Epithelial cell of esophagus (primary cell): Measurements from ENCODE around the gene DNAJC6.

Experiments used
- DNase-seq: peaks from one replicate; pipeline ENCODE4 v3.0.0; 2010; ENCODE audit warnings: low read depth
- H3K4me3 ChIP-seq: 2 replicates; pipeline ENCODE4 v1.5.1; 2011; ENCODE audit warnings: mild to moderate bottlenecking, low read length, control low read depth
- TF ChIP-seq, protein P1 (sequence below): IDR thresholded peaks from 2 replicates; pipeline ENCODE4 v1.5.1; 2011; ENCODE audit warnings: low read depth, mild to moderate bottlenecking, low read length, control low read depth, inconsistent platforms; ENCODE audit not compliant: insufficient read depth; ENCODE audit errors: missing control alignments

The DNAJC6 gene

DNA sequence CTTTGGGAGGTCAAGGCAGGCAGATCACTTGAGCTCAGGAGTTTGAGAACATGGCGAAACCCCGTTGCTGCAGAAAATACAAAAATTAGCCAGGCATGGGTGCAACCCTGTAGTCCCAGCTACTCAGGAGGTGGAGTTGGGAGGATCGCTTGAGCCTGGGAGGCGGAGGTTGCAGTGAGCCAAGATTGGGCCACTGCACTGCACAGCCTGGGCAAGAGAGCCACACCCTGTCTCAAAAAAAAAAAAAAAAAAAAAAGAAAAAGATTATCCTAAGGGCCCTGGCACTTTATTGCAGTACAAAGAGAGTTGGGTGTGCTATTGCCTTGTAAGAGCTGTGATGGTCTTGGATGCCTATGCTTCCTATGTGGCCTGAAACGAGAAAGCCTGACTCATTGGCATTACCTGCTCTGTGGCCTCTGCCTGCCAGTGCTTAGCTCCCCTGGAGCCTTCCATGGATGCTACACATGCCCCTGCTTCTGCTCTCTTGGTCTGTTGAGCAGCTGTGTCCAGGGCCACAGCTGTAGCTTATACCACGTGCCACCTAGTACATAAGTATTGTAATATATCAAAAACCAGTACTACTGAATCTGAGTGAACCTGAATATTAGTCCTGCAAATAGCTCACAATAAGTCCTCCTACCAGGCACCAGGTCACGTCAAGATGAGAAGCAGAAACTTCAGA lies 45.8 kb downstream of the DNAJC6 start:
- no peak for DNase-seq
- no peak overlapping the region for H3K4me3 ChIP-seq
- TF ChIP-seq, protein P1, sequence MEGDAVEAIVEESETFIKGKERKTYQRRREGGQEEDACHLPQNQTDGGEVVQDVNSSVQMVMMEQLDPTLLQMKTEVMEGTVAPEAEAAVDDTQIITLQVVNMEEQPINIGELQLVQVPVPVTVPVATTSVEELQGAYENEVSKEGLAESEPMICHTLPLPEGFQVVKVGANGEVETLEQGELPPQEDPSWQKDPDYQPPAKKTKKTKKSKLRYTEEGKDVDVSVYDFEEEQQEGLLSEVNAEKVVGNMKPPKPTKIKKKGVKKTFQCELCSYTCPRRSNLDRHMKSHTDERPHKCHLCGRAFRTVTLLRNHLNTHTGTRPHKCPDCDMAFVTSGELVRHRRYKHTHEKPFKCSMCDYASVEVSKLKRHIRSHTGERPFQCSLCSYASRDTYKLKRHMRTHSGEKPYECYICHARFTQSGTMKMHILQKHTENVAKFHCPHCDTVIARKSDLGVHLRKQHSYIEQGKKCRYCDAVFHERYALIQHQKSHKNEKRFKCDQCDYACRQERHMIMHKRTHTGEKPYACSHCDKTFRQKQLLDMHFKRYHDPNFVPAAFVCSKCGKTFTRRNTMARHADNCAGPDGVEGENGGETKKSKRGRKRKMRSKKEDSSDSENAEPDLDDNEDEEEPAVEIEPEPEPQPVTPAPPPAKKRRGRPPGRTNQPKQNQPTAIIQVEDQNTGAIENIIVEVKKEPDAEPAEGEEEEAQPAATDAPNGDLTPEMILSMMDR: no peak

DNA sequence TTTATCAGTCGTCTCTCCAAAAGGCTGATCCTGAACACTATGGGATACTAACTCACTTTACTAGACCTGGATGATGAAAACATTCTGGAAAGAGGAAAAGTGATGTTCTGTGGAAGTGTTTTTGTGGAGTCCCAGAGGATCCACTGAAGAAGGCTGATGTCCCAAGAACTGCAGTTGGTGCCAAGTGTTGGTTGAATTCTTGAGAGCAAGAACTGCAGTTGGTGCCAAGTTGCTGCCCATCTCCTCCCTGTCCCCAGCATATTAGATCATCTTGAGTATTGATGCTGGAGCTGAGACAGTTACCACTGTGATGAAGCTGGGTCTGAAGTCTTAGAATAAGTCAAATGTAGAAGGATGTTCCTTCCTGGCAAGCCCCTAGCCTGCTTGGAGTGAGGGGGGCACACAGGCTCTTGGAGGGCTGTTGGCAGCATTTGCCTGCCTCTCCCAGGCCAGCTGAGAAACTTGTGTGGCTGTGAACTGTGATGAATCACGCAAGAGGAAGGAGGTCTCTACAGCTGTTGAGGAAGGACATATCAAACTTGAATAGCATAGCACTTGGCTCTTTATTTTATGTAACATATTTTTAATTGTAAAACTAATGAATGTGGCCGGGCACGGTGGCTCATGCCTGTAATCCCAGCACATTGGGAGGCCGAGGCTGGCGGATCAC lies 48.1 kb downstream of the DNAJC6 start:
- TF ChIP-seq, protein P1: no peak
- no peak for DNase-seq
- no peak overlapping the region for H3K4me3 ChIP-seq

DNA sequence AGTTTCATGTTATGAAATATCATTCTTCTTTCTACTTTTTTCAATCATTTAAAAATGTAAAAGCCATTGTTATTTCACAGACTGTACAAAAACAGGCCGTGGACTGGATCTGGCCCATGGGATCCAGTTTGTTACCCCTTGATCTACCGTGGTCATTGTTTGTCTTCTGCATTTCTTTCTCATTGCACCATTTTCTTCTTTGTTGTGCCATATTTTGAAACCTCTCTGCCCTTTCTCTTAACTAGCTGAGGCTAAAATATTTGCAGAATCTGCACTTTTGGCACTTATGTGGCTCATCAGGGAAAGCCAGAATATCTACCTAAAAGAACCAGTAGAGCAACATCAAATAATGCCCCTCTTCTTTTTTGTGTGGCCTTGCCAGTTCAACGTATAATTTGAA lies 50.5 kb downstream of the DNAJC6 start:
- DNase-seq: no peak
- TF ChIP-seq, protein P1: no peak

DNA sequence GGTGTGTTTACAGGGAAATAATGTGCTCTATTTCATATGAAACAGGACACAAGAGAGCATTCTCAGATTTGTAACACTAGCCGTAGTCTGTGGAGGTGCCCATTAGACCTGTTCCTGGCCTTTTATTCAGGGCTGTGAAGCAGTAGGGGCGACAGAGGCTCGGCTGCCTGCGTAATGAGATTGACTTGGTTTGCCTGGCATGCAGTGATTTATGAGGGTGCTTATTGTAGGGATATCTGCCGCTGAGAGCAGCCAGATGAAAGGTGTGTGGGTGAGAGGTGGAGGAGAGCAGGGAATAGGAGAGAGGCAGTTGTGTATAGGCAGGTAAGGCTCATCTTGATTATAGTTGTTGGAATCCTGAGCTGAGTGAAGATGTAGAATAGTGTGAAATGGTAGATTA lies 51.3 kb downstream of the DNAJC6 start:
- no peak overlapping the region for H3K4me3 ChIP-seq
- no peak for DNase-seq
- TF ChIP-seq, protein P1: no peak

More for the DNA sequence above, 50.5 kb downstream of the DNAJC6 start:
- no peak overlapping the region for H3K4me3 ChIP-seq

DNA sequence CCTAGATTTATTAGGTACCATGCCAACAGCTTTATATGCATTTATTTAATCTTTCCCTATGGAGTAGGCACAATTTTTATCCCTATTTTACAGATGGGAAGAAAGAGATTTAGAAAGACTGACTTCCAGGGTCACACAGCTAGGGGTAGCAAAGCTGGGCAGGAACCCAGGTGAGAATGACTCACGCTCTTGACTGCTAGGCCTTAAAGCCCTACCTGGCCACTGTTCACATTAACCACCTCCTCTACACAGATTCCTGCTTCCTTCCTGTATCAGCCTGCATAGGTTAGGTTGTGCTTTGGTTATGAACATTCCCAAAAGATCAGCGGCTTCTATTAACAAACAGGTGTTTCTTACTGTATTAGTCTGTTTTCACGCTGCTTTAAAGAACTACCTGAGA lies 53.2 kb downstream of the DNAJC6 start:
- TF ChIP-seq, protein P1: no peak
- no peak overlapping the region for H3K4me3 ChIP-seq
- DNase-seq: peak; percentile 69

DNA sequence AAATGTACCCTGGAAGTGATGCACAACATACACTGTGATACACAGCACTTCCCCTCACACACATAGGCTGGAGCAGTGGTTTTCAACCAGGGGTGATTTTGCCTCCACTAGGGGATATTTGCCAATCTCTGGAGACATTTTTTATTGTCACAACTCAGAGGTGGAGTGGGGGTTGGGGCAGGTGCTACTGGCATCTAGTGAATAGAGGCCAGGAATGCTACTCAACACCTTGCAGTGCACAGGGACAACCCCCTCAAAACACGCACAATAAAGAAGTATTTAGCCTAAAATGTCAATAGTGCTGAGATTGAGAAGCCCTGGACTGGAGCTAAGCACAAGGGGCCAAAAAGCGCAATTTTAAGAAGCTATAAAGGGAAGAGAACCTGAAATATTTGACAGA lies 54.1 kb downstream of the DNAJC6 start:
- no peak for DNase-seq
- no peak overlapping the region for H3K4me3 ChIP-seq
- TF ChIP-seq, protein P1: no peak
